Cardiac muscle cell (in vitro differentiated cells and primary cell): ENCODE measurements around the gene PYGB. TPM values are rescaled to one million over a fixed set of nuclear protein-coding genes. Genes with fewer than 3 reads are reported as not detected.

ENCODE experiments used
- DNase-seq, 2 donors: peaks; one replicate each; pipeline versions ENCODE4 v3.0.0 to v3.0.0-alpha.2; 2010 to 2017; ENCODE audit warnings: low read depth in 1 of 2, low spot score in 1 of 2
- H3K27ac ChIP-seq: fragments of 200-600 bp; sonication (generic); 2 replicates; pipeline ENCODE4 v1.5.1; 2016
- H3K27me3 ChIP-seq: fragments of 200-600 bp; sonication (generic); 2 replicates; pipeline ENCODE4 v1.6.0; 2016; ENCODE audit warnings: control low read depth
- H3K36me3 ChIP-seq: fragments of 200-600 bp; sonication (generic); 2 replicates; pipeline ENCODE4 v1.5.1; 2016; ENCODE audit warnings: control low read depth
- H3K4me1 ChIP-seq: fragments of 200-600 bp; sonication (generic); 2 replicates; pipeline ENCODE4 v1.8.1; 2017; ENCODE audit warnings: low read depth, mild to moderate bottlenecking, mixed run types
- H3K4me3 ChIP-seq: fragments of 200-600 bp; sonication (generic); 2 replicates; pipeline ENCODE4 v1.5.1; 2016; ENCODE audit warnings: mild to moderate bottlenecking
- H3K9me3 ChIP-seq: fragments of 200-600 bp; sonication (generic); 2 replicates; pipeline ENCODE4 v1.5.1; 2017; ENCODE audit warnings: low read depth, mild to moderate bottlenecking, control low read depth
- CTCF ChIP-seq: IDR thresholded peaks from 2 replicates; pipeline ENCODE4 v1.5.1; 2012; ENCODE audit warnings: low read depth, mild to moderate bottlenecking, low read length
- polyA plus RNA-seq: library from polyadenylated mRNA; unstranded; fragments of >200 nt; fragmentation: Nextera tagmentation; extraction: Ambion mirVana; gene quantifications from 2 replicates; pipeline ENCODE4 v1.2.1, GENCODE V29; 2016
- total RNA-seq: library from RNA; depleted of rRNA; stranded (reverse); fragments of >200 nt; gene quantifications from 2 replicates; pipeline ENCODE4 v1.2.3, GENCODE V29; 2016

Gene PYGB
- total and polyA plus RNA-seq, 2 experiments from 2014 or later = 192 to 243 TPM

- Histone ChIP-seq H3K27ac (no peak overlapping the region), H3K4me1 (peaks cover 33% of the 10 kb centered on the region), H3K27me3 (no peaks in the 10 kb centered on the region), H3K9me3 (no peaks in the 10 kb centered on the region), H3K36me3 (peaks cover 6% of the 10 kb centered on the region), H3K4me3 (no peak overlapping the region)
- no peak for DNase-seq
- no peak for TF ChIP-seq CTCF
These were observed 75.8 kb downstream of the PYGB start for GRCh38 chr20:25323496-25324246.

DNA sequence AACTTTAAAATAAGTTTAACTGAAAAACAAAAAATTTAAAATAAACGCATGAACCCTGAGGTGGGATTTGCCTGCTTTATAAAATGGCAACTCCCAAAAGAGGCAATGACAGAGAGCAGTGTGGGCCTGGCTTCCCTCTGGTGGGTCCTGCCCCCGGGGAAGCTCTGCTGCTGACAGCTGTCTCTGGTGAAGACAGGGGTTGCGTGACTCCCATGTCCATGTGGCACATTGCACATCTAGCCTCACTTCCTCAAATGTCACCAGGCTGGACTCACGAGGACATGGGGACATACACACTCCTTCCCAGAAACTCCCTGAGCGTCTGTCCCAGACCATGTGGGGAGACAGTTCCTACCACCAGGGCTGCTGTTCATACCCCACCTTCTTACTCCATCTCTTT is 76.5 kb downstream of the PYGB start:
- no peak for TF ChIP-seq CTCF
- Histone ChIP-seq H3K4me3 (no peak overlapping the region), H3K9me3 (no peaks in the 10 kb centered on the region), H3K27me3 (no peaks in the 10 kb centered on the region), H3K4me1 (peaks cover 27% of the 10 kb centered on the region), H3K36me3 (peaks cover 6% of the 10 kb centered on the region), H3K27ac (no peak overlapping the region)
- no peak for DNase-seq

DNA sequence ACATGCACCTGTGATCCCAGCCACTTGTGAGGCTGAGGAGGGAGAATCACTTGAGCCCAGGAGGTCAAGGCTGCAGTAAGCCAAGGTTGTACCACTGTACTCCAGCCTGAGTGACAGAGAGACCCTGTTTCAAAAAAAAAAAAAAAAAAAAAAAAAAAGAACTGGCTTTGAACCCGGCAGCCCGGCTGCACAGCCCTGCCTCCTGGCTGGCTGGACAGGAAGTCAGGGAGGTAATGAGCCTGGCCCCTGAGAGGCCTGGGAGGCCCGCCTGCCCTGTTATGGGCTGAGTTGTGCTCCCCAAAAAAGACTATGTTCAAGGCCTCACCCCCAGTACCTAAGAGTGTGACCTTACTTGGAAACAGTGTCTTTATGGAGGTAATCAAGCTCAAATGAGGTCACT is 77.2 kb downstream of the PYGB start:
- Histone ChIP-seq H3K9me3 (no peaks in the 10 kb centered on the region), H3K4me3 (no peak overlapping the region), H3K27me3 (no peaks in the 10 kb centered on the region), H3K36me3 (peaks cover 6% of the 10 kb centered on the region), H3K27ac (no peak overlapping the region), H3K4me1 (peaks cover 20% of the 10 kb centered on the region)
- no peak for DNase-seq
- no peak for TF ChIP-seq CTCF

- no peak for TF ChIP-seq CTCF
- H3K4me1 ChIP-seq = peaks cover 16% of the 10 kb centered on the region
- no peaks in the 10 kb centered on the region for H3K9me3 ChIP-seq
- no peaks in the 10 kb centered on the region for H3K27me3 ChIP-seq
- peaks cover 6% of the 10 kb centered on the region for H3K36me3 ChIP-seq
- no peak for DNase-seq
- no peak overlapping the region for H3K4me3 ChIP-seq
- H3K27ac ChIP-seq = peak overlapping the region; percentile 49
These were observed 78.1 kb downstream of the PYGB start for GRCh38 chr20:25325997-25326396.

GRCh38 chr20:25327521-25328235 is 79.8 kb downstream of the PYGB start:
- no peaks in the 10 kb centered on the region for H3K27me3 ChIP-seq
- no peaks in the 10 kb centered on the region for H3K9me3 ChIP-seq
- H3K36me3 ChIP-seq = peaks cover 6% of the 10 kb centered on the region
- no peak overlapping the region for H3K27ac ChIP-seq
- DNase-seq = no peak
- peaks cover 10% of the 10 kb centered on the region for H3K4me1 ChIP-seq
- H3K4me3 ChIP-seq = no peak overlapping the region
- no peak for TF ChIP-seq CTCF
